GM18858 (cell line): Measurements from ENCODE around the gene FXYD2.
"Not testable (repeated sequence)": the region's sequence is repeated elsewhere in the genome, so short reads cannot be mapped to it uniquely, and the experiment has no call there.

Experiments
- ATAC-seq: cut with Tn5 transposase; IDR thresholded peaks from one replicate; pipeline ENCODE4 v1.9.1; 2021; ENCODE audit not compliant: unreplicated experiment

Gene FXYD2

GRCh38 chr11:117822074-117823033 is 2.2 kb downstream of the FXYD2 start:
- ATAC-seq = no peak

- ATAC-seq = no peak
Measured at GRCh38 chr11:117821431-117821830, 3.1 kb downstream of the FXYD2 start.

GRCh38 chr11:117820516-117820915 is 4.0 kb downstream of the FXYD2 start:
- no peak for ATAC-seq

- no peak for ATAC-seq
Measured at GRCh38 chr11:117820071-117820470, 4.5 kb downstream of the FXYD2 start.

GRCh38 chr11:117819096-117820040 is 5.2 kb downstream of the FXYD2 start:
- no peak for ATAC-seq

GRCh38 chr11:117818041-117818873 is 6.3 kb downstream of the FXYD2 start:
- peak; percentile 13 for ATAC-seq

- ATAC-seq = peak; percentile 20
Measured at GRCh38 chr11:117817368-117818040, 7.0 kb downstream of the FXYD2 start.

GRCh38 chr11:117816846-117817367 is 7.6 kb downstream of the FXYD2 start:
- no peak for ATAC-seq

- no peak for ATAC-seq
Measured at GRCh38 chr11:117816151-117816741, 8.3 kb downstream of the FXYD2 start.

GRCh38 chr11:117815262-117815803 is 9.2 kb downstream of the FXYD2 start:
- ATAC-seq = peak; percentile 75

- ATAC-seq = peak; percentile 31
Measured at GRCh38 chr11:117814766-117815261, 9.7 kb downstream of the FXYD2 start.

GRCh38 chr11:117814204-117814765 is 10.3 kb downstream of the FXYD2 start:
- ATAC-seq = no peak

- not testable (repeated sequence) for ATAC-seq
Measured at GRCh38 chr11:117810056-117810451, 14.5 kb downstream of the FXYD2 start.

- no peak for ATAC-seq
Measured at GRCh38 chr11:117809236-117810055, 15.1 kb downstream of the FXYD2 start.

- ATAC-seq = no peak
Measured at GRCh38 chr11:117808784-117809183, 15.8 kb downstream of the FXYD2 start.

- no peak for ATAC-seq
Measured at GRCh38 chr11:117807482-117808327, 16.8 kb downstream of the FXYD2 start.

GRCh38 chr11:117806846-117807245 is 17.7 kb downstream of the FXYD2 start:
- no peak for ATAC-seq
